BLaER1 (cell line): ENCODE measurements around the gene LPP.

Experiments used
- H3K27ac ChIP-seq: shearing (Covaris generic); formaldehyde crosslinking; 2 replicates; pipeline ENCODE4 v1.8.1; 2022
- H3K27me3 ChIP-seq: shearing (Covaris generic); formaldehyde crosslinking; 2 replicates; pipeline ENCODE4 v1.8.1; 2022
- H3K36me3 ChIP-seq: shearing (Covaris generic); formaldehyde crosslinking; 2 replicates; pipeline ENCODE4 v1.8.1; 2022
- H3K4me1 ChIP-seq: shearing (Covaris generic); formaldehyde crosslinking; 2 replicates; pipeline ENCODE4 v1.8.1; 2022
- H3K4me2 ChIP-seq: shearing (Covaris generic); formaldehyde crosslinking; 2 replicates; pipeline ENCODE4 v1.8.1; 2022
- H3K4me3 ChIP-seq: shearing (Covaris generic); formaldehyde crosslinking; 2 replicates; pipeline ENCODE4 v1.8.1; 2022
- H3K9ac ChIP-seq: shearing (Covaris generic); formaldehyde crosslinking; 2 replicates; pipeline ENCODE4 v1.8.1; 2022
- H3K9me3 ChIP-seq: shearing (Covaris generic); formaldehyde crosslinking; 2 replicates; pipeline ENCODE4 v1.8.1; 2022
- H4K20me1 ChIP-seq: shearing (Covaris generic); formaldehyde crosslinking; 2 replicates; pipeline ENCODE4 v1.8.1; 2022
- Cebpa-rat ChIP-seq: shearing (Covaris generic); IDR thresholded peaks from 2 replicates; pipeline ENCODE4 v1.8.1; 2022

The LPP gene

GRCh38 chr3:188223936-188224335 is 70.0 kb downstream of the LPP start:
- Histone ChIP-seq H3K4me1 (peaks cover 9% of the 10 kb centered on the region), H4K20me1 (no peaks in the 10 kb centered on the region), H3K27me3 (no peaks in the 10 kb centered on the region), H3K9me3 (no peaks in the 10 kb centered on the region; the same call in 1 of the 2 replicates), H3K4me2 (no peak overlapping the region), H3K4me3 (no peak overlapping the region), H3K36me3 (peaks cover 61% of the 10 kb centered on the region), H3K9ac (no peak overlapping the region), H3K27ac (no peak overlapping the region)
- TF ChIP-seq Cebpa-rat, result no peak

- Histone ChIP-seq H3K9me3 (no peaks in the 10 kb centered on the region; the same call in 1 of the 2 replicates), H3K9ac (no peak overlapping the region), H3K4me3 (no peak overlapping the region), H3K27me3 (no peaks in the 10 kb centered on the region), H4K20me1 (no peaks in the 10 kb centered on the region), H3K36me3 (peaks cover 50% of the 10 kb centered on the region), H3K4me1 (peaks cover 12% of the 10 kb centered on the region), H3K27ac (no peak overlapping the region), H3K4me2 (no peak overlapping the region)
- TF ChIP-seq Cebpa-rat, result no peak
Observed at GRCh38 chr3:188227442-188227841, 73.5 kb downstream of the LPP start.

- no peaks in the 10 kb centered on the region for H3K9me3 ChIP-seq
Observed at GRCh38 chr3:188229177-188229576, 75.2 kb downstream of the LPP start.

DNA sequence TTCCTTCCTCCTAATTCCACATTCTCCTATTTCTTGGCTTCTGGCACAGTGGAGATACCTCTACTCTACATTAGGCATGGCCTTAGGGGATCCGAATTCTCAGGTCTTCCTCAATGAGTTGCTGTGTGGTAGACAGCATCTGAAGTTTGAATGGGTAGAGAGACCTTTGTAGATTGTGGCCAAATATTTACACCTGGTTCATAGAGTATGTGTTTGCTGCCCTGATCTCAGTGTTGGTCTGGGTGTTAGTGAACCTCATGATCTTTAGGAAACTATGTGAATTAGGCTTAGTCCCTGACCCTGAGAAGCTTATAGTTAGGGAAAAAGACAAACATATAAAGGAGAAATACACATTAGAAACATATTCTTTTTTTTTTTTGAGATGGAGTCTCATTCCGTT is 75.8 kb downstream of the LPP start:
- no peaks in the 10 kb centered on the region for H4K20me1 ChIP-seq
- no peaks in the 10 kb centered on the region for H3K9me3 ChIP-seq

More at GRCh38 chr3:188229177-188229576, 75.2 kb downstream of the LPP start:
- Histone ChIP-seq H3K4me2 (peak overlapping the region; percentile 14; the same call in 1 of the 2 replicates), H3K9ac (no peak overlapping the region), H3K4me1 (peaks cover 12% of the 10 kb centered on the region), H4K20me1 (no peaks in the 10 kb centered on the region), H3K4me3 (no peak overlapping the region), H3K36me3 (peaks cover 45% of the 10 kb centered on the region), H3K27me3 (no peaks in the 10 kb centered on the region), H3K27ac (no peak overlapping the region)
- no peak for TF ChIP-seq Cebpa-rat

DNA sequence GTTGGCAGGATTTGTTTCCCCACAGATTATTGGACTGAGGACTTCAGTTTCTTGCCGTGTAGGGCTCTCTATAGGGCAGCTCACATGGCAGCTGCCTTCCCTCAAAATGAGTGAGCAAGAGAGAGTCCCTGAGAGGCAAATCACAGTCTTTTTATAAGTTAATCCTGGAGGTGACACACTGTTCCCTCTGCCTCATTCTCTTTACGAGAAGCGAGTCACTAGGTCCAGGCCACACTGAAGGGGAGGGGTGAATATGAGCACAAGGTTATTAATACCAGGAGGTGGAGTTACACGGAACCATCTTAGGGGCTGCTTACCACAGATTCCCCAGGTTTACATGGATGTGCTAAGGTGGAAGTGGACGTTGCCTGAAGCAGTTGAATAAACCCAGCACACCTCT is 77.0 kb downstream of the LPP start:
- Histone ChIP-seq H3K9ac (no peak overlapping the region), H3K9me3 (no peaks in the 10 kb centered on the region), H3K4me3 (no peak overlapping the region), H3K27me3 (no peaks in the 10 kb centered on the region), H3K4me1 (peaks cover 12% of the 10 kb centered on the region), H3K4me2 (no peak overlapping the region), H3K36me3 (peaks cover 37% of the 10 kb centered on the region), H4K20me1 (no peaks in the 10 kb centered on the region), H3K27ac (no peak overlapping the region)
- no peak for TF ChIP-seq Cebpa-rat

More for the DNA sequence above, 75.8 kb downstream of the LPP start:
- peaks cover 12% of the 10 kb centered on the region for H3K4me1 ChIP-seq
- H3K36me3 ChIP-seq, result peaks cover 48% of the 10 kb centered on the region
- H3K4me3 ChIP-seq, result no peak overlapping the region
- no peak for TF ChIP-seq Cebpa-rat
- no peaks in the 10 kb centered on the region for H3K27me3 ChIP-seq
- H3K9ac ChIP-seq, result no peak overlapping the region
- no peak overlapping the region for H3K27ac ChIP-seq
- H3K4me2 ChIP-seq, result no peak overlapping the region

GRCh38 chr3:188231456-188231855 is 77.5 kb downstream of the LPP start:
- Histone ChIP-seq H3K9ac (no peak overlapping the region), H3K4me1 (peaks cover 16% of the 10 kb centered on the region), H3K36me3 (peaks cover 32% of the 10 kb centered on the region), H3K4me2 (no peak overlapping the region), H3K4me3 (no peak overlapping the region), H3K27me3 (no peaks in the 10 kb centered on the region), H4K20me1 (no peaks in the 10 kb centered on the region), H3K27ac (no peak overlapping the region), H3K9me3 (no peaks in the 10 kb centered on the region)
- TF ChIP-seq Cebpa-rat, result no peak

DNA sequence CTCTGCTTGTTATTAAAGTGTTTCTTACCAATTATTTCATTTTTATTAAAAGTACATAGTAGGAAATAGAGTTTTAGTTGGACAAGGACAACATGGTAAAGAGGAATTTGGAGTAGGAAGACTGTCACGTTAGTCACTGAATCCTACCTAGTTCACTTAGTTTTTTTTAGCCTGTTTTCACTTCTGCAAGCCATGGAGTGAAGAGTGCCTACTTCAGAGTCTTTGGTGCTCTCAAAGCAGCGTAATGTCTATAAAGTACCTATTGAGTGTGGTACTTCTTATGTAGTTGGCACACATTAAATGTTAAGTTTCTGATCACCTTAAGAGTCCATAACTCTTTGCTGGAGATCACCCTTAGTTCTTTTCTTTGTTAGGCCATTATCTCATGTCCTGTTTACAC is 78.7 kb downstream of the LPP start:
- no peaks in the 10 kb centered on the region for H4K20me1 ChIP-seq
- no peak overlapping the region for H3K9ac ChIP-seq
- H3K36me3 ChIP-seq, result peaks cover 31% of the 10 kb centered on the region
- H3K27ac ChIP-seq, result no peak overlapping the region
- TF ChIP-seq Cebpa-rat, result no peak
- H3K4me3 ChIP-seq, result no peak overlapping the region
- H3K4me1 ChIP-seq, result peaks cover 25% of the 10 kb centered on the region
- no peak overlapping the region for H3K4me2 ChIP-seq
- no peaks in the 10 kb centered on the region for H3K27me3 ChIP-seq
- H3K9me3 ChIP-seq, result no peaks in the 10 kb centered on the region

GRCh38 chr3:188233320-188233719 is 79.4 kb downstream of the LPP start:
- Histone ChIP-seq H3K27me3 (no peaks in the 10 kb centered on the region), H4K20me1 (no peaks in the 10 kb centered on the region), H3K4me2 (no peak overlapping the region)

DNA sequence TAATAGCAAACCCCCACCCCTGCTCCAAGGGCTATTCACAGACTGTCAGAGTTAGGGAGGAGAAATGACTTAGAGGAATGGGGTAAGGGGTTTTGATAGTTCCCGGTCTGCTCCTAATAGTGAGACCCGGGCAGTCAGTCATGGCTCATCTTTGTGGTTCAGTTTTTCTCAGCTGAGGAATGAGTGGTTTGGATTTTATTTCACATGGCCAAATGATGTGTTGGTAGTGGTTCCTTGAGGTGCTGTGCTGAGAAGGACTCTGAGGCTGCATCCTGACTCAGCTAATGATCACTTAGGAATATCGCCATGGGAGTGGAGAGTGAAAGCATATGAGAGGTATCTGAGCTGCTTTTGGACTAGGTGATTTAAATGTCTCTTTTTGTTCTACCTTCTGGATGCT is 80.2 kb downstream of the LPP start:
- H3K9ac ChIP-seq, result no peak overlapping the region
- H3K27ac ChIP-seq, result no peak overlapping the region
- TF ChIP-seq Cebpa-rat, result no peak
- no peak overlapping the region for H3K4me3 ChIP-seq
- no peak overlapping the region for H3K4me2 ChIP-seq
- no peaks in the 10 kb centered on the region for H4K20me1 ChIP-seq
- H3K36me3 ChIP-seq, result peaks cover 23% of the 10 kb centered on the region
- no peaks in the 10 kb centered on the region for H3K9me3 ChIP-seq
- H3K27me3 ChIP-seq, result no peaks in the 10 kb centered on the region
- peaks cover 14% of the 10 kb centered on the region for H3K4me1 ChIP-seq

More at GRCh38 chr3:188233320-188233719, 79.4 kb downstream of the LPP start:
- no peak for TF ChIP-seq Cebpa-rat
- no peaks in the 10 kb centered on the region for H3K9me3 ChIP-seq
- no peak overlapping the region for H3K9ac ChIP-seq
- peaks cover 25% of the 10 kb centered on the region for H3K36me3 ChIP-seq
- no peak overlapping the region for H3K4me3 ChIP-seq
- H3K27ac ChIP-seq, result no peak overlapping the region
- H3K4me1 ChIP-seq, result peaks cover 22% of the 10 kb centered on the region

GRCh38 chr3:188236271-188236670 is 82.3 kb downstream of the LPP start:
- Histone ChIP-seq H3K36me3 (peaks cover 12% of the 10 kb centered on the region), H3K4me2 (0 out of 2 replicates have a peak overlapping the region, but pooled peaks have one; percentile 11), H3K27me3 (no peaks in the 10 kb centered on the region), H3K4me3 (no peak overlapping the region), H3K4me1 (peaks cover 13% of the 10 kb centered on the region), H3K9ac (no peak overlapping the region), H3K27ac (no peak overlapping the region), H4K20me1 (no peaks in the 10 kb centered on the region), H3K9me3 (no peaks in the 10 kb centered on the region)
- no peak for TF ChIP-seq Cebpa-rat

- Histone ChIP-seq H3K4me2 (no peak overlapping the region), H3K36me3 (peaks cover 9% of the 10 kb centered on the region), H3K27me3 (no peaks in the 10 kb centered on the region), H3K9me3 (no peaks in the 10 kb centered on the region), H4K20me1 (no peaks in the 10 kb centered on the region), H3K9ac (no peak overlapping the region), H3K4me3 (no peak overlapping the region), H3K27ac (no peak overlapping the region), H3K4me1 (peaks cover 14% of the 10 kb centered on the region)
- no peak for TF ChIP-seq Cebpa-rat
Observed at GRCh38 chr3:188239035-188239434, 85.1 kb downstream of the LPP start.
